ENCODE measurements around the gene ENTPD8.

DNA sequence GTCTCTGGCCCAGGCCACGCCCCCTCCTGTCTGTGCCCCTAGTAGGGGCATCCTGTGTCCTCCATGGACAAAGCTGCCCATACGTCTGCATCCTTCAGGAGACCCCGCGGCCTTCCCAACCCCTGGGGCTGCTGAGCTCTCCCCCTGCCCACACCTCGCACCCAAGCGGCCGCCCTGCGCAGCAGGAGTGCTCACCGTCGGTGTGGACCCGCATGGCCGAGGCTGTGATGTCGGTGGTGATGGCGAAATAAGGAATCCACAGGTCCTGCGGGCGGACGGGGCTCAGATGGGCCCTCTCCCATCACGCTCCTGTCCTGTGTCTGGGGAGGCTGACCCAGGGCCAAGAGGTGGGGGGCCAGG, 22.8 kb upstream of the ENTPD8 start:
- no peak for TF ChIP-seq POLR2A (IDR thresholded peaks at IDR 0.05)
- TF ChIP-seq, protein P1, sequence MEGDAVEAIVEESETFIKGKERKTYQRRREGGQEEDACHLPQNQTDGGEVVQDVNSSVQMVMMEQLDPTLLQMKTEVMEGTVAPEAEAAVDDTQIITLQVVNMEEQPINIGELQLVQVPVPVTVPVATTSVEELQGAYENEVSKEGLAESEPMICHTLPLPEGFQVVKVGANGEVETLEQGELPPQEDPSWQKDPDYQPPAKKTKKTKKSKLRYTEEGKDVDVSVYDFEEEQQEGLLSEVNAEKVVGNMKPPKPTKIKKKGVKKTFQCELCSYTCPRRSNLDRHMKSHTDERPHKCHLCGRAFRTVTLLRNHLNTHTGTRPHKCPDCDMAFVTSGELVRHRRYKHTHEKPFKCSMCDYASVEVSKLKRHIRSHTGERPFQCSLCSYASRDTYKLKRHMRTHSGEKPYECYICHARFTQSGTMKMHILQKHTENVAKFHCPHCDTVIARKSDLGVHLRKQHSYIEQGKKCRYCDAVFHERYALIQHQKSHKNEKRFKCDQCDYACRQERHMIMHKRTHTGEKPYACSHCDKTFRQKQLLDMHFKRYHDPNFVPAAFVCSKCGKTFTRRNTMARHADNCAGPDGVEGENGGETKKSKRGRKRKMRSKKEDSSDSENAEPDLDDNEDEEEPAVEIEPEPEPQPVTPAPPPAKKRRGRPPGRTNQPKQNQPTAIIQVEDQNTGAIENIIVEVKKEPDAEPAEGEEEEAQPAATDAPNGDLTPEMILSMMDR (IDR thresholded peaks at IDR 0.05), result no peak
- no peak for TF ChIP-seq POLR2AphosphoS5 (IDR thresholded peaks at IDR 0.05)

Data from breast epithelium (tissue), 3 donors.